ENCODE measurements around the gene PPP2R1B.
"Not testable (repeated sequence)": the region's sequence is repeated elsewhere in the genome, so short reads cannot be mapped to it uniquely, and the experiment has no call there.

The PPP2R1B gene

DNA sequence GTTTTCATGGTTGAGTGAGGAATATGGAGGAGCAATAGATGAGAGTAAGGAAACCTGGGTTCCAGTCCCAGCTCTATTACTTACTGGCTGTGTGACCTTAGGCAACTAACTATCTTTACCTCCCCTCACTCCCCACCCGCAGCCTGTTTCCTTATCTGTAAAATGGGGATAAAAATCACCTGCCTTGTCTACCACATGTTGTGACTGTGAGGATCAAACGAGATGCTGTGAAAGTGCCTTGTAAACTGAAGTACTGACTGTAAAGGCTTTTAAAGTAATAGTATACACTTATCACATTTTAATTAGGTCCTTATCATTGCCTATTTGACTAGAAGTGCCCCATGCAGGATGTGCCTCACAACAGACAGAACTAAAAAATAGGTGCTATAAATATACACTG lies 18.9 kb upstream of the PPP2R1B start:
- H3K79me2 ChIP-seq (ENCODE audit: insufficient read depth, low read depth), result no peaks in the 10 kb centered on the region
- H3K27ac ChIP-seq, result no peak overlapping the region
- peaks cover 4% of the 10 kb centered on the region for H3K4me1 ChIP-seq (ENCODE audit: low read depth, poor library complexity, severe bottlenecking)
- H3K9ac ChIP-seq, result no peak overlapping the region
- no peak overlapping the region for H3K4me3 ChIP-seq (IDR thresholded peaks at IDR 0.05; ENCODE audit: insufficient read depth, low read depth, low read length)
- H2AFZ ChIP-seq (ENCODE audit: low read depth), result no peak overlapping the region
- TF ChIP-seq, protein P1, sequence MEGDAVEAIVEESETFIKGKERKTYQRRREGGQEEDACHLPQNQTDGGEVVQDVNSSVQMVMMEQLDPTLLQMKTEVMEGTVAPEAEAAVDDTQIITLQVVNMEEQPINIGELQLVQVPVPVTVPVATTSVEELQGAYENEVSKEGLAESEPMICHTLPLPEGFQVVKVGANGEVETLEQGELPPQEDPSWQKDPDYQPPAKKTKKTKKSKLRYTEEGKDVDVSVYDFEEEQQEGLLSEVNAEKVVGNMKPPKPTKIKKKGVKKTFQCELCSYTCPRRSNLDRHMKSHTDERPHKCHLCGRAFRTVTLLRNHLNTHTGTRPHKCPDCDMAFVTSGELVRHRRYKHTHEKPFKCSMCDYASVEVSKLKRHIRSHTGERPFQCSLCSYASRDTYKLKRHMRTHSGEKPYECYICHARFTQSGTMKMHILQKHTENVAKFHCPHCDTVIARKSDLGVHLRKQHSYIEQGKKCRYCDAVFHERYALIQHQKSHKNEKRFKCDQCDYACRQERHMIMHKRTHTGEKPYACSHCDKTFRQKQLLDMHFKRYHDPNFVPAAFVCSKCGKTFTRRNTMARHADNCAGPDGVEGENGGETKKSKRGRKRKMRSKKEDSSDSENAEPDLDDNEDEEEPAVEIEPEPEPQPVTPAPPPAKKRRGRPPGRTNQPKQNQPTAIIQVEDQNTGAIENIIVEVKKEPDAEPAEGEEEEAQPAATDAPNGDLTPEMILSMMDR (conservative IDR thresholded peaks at IDR 0.05; ENCODE audit: low read depth, low read length), result no peak
- no peaks in the 10 kb centered on the region for H3K36me3 ChIP-seq (ENCODE audit: insufficient read depth)
- H3K27me3 ChIP-seq (ENCODE audit: insufficient read depth, low read depth), result no peaks in the 10 kb centered on the region
- no peak overlapping the region for H3K4me2 ChIP-seq
- H4K20me1 ChIP-seq (ENCODE audit: insufficient read depth), result no peaks in the 10 kb centered on the region

DNA sequence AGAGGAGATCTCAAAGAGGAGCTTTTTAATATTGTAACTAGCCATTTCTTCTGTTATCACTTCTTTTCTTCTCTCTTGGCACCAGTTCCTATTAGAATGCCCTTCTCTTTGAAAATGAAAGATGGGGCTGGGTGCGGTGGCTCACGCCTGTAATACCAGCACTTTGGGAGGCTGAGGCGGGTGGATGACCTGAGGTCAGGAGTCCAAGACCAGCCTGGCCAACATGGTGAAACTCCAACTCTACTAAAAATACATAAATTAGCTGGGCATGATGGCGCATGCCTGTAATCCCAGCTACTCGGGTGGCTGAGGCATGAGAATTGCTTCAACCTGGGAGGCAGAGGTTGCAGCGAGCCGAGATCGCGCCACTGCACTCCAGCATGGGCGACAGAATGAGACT lies 18.1 kb upstream of the PPP2R1B start:
- not testable (repeated sequence) for H3K27ac ChIP-seq; H3K79me2 ChIP-seq (ENCODE audit: insufficient read depth, low read depth); H3K4me1 ChIP-seq (ENCODE audit: low read depth, poor library complexity, severe bottlenecking); H3K36me3 ChIP-seq (ENCODE audit: insufficient read depth); H3K9ac ChIP-seq; H2AFZ ChIP-seq (ENCODE audit: low read depth); H3K4me2 ChIP-seq; H3K27me3 ChIP-seq (ENCODE audit: insufficient read depth, low read depth); H3K4me3 ChIP-seq (IDR thresholded peaks at IDR 0.05; ENCODE audit: insufficient read depth, low read depth, low read length); H4K20me1 ChIP-seq (ENCODE audit: insufficient read depth)

DNA sequence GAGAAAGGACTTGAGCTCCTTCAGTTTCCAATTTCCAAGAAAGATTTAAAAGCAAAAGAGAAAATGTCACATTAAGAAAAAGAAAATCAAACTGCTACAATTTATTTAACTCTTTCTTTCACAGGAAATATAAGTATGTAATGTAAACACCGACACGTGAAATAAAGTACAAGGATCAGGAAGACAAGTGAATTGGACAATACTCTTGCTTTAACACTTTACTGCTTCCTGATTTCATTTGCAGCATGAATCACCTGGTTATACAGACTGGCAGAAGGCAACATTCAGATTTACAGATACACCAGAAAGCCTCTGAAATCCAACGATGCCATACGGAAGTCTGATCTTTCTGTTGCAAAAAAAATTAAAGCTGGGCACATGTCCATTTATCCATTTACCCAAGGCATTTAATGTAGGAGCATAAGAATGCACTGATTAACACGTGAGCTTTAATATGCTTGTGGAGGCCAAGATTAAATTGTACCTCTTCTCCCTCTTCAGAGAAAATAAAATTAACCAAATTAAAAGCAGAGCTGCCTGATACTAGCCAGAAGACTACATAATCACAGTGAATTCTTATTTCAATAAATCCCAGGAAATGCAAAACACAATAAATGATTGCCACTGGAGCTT lies 16.0 kb upstream of the PPP2R1B start:
- H3K27me3 ChIP-seq (ENCODE audit: insufficient read depth, low read depth), result no peaks in the 10 kb centered on the region
- H3K4me1 ChIP-seq (ENCODE audit: low read depth, poor library complexity, severe bottlenecking), result peaks cover 3% of the 10 kb centered on the region
- no peaks in the 10 kb centered on the region for H4K20me1 ChIP-seq (ENCODE audit: insufficient read depth)
- no peaks in the 10 kb centered on the region for H3K36me3 ChIP-seq (ENCODE audit: insufficient read depth)
- no peak overlapping the region for H3K4me3 ChIP-seq (IDR thresholded peaks at IDR 0.05; ENCODE audit: insufficient read depth, low read depth, low read length)
- no peak overlapping the region for H3K9ac ChIP-seq
- TF ChIP-seq, protein P1 (conservative IDR thresholded peaks at IDR 0.05; ENCODE audit: low read depth, low read length), result no peak
- no peak overlapping the region for H3K27ac ChIP-seq
- no peak overlapping the region for H3K4me2 ChIP-seq
- no peaks in the 10 kb centered on the region for H3K79me2 ChIP-seq (ENCODE audit: insufficient read depth, low read depth)
- no peak overlapping the region for H2AFZ ChIP-seq (ENCODE audit: low read depth)

DNA sequence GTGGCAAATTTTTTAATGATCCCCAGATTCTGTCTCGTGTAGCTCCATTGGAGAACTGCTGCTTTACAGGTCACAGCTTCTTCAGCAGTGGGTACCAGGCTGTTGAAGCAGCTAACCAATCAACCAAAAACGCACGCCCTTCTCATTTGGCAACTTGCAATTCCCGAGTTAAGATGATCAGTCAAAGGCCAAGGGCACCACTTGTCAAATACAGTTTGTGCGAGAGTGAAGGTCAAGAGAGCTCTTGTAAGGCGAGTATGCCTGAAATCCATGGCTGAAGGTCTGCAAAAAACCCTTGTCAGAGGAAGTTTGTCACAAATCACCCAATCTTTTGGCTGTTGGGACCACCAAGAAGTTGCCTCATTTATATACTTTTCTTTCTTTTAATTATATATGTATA lies 12.9 kb upstream of the PPP2R1B start:
- H2AFZ ChIP-seq (ENCODE audit: low read depth), result no peak overlapping the region
- H4K20me1 ChIP-seq (ENCODE audit: insufficient read depth), result no peaks in the 10 kb centered on the region
- no peak overlapping the region for H3K27ac ChIP-seq
- H3K36me3 ChIP-seq (ENCODE audit: insufficient read depth), result no peaks in the 10 kb centered on the region
- H3K9ac ChIP-seq, result no peak overlapping the region
- TF ChIP-seq, protein P1 (conservative IDR thresholded peaks at IDR 0.05; ENCODE audit: low read depth, low read length), result no peak
- H3K4me3 ChIP-seq (IDR thresholded peaks at IDR 0.05; ENCODE audit: insufficient read depth, low read depth, low read length), result no peak overlapping the region
- H3K4me1 ChIP-seq (ENCODE audit: low read depth, poor library complexity, severe bottlenecking), result peaks cover 13% of the 10 kb centered on the region
- H3K4me2 ChIP-seq, result no peak overlapping the region
- H3K27me3 ChIP-seq (ENCODE audit: insufficient read depth, low read depth), result no peaks in the 10 kb centered on the region
- no peaks in the 10 kb centered on the region for H3K79me2 ChIP-seq (ENCODE audit: insufficient read depth, low read depth)

DNA sequence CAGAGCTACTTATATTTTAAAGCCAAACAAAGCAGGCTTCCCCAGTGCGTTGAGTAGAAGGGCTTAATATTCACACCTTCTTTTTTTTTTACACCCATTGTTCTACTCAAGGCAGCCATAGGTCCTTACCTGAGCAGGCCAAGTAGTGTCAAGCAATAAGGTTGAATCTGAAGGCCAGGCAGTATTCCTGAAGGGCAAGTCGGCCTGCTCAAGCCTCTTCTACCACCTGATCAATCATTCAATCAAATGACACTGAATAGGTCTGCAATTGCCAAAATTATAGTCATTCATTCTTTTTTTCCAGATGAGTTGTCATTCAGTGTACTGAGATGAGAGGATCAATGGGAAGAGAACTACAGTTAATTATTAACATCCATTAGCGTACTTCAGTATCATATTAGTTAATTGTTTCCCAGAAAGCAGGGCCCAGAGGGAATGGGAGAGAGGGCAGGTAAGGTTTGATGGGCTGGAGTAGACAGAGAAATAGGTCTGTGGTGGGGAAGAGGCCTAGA lies 11.9 kb upstream of the PPP2R1B start:
- Histone ChIP-seq H3K9ac (no peak overlapping the region), H3K79me2 (ENCODE audit: insufficient read depth, low read depth) (no peaks in the 10 kb centered on the region), H3K36me3 (ENCODE audit: insufficient read depth) (no peaks in the 10 kb centered on the region), H2AFZ (ENCODE audit: low read depth) (no peak overlapping the region), H3K27me3 (ENCODE audit: insufficient read depth, low read depth) (no peaks in the 10 kb centered on the region), H3K27ac (no peak overlapping the region), H3K4me3 (IDR thresholded peaks at IDR 0.05; ENCODE audit: insufficient read depth, low read depth, low read length) (no peak overlapping the region), H3K4me1 (ENCODE audit: low read depth, poor library complexity, severe bottlenecking) (peaks cover 13% of the 10 kb centered on the region), H4K20me1 (ENCODE audit: insufficient read depth) (no peaks in the 10 kb centered on the region), H3K4me2 (no peak overlapping the region)
- TF ChIP-seq, protein P1 (conservative IDR thresholded peaks at IDR 0.05; ENCODE audit: low read depth, low read length), result no peak
